ENCODE data around the gene DPY19L2.
"Not testable (repeated sequence)": the region's sequence is repeated elsewhere in the genome, so short reads cannot be mapped to it uniquely, and the experiment has no call there.

Gene DPY19L2

GRCh38 chr12:63680758-63681157, 12.5 kb upstream of the DPY19L2 start:
- H3K4me3 ChIP-seq (ENCODE audit: low read depth, low read length); DNase-seq (ENCODE audit: low read depth): not testable (repeated sequence)

- H3K4me3 ChIP-seq (ENCODE audit: low read depth, low read length); DNase-seq (ENCODE audit: low read depth): not testable (repeated sequence)
Observed at GRCh38 chr12:63672550-63672949, 4.3 kb upstream of the DPY19L2 start.

GRCh38 chr12:63669936-63670335, 1.6 kb upstream of the DPY19L2 start:
- not testable (repeated sequence) for H3K4me3 ChIP-seq (ENCODE audit: low read depth, low read length); DNase-seq (ENCODE audit: low read depth)

GRCh38 chr12:63669427-63669826, 1.1 kb upstream of the DPY19L2 start:
- not testable (repeated sequence) for DNase-seq (ENCODE audit: low read depth); H3K4me3 ChIP-seq (ENCODE audit: low read depth, low read length)

- peak overlapping the region; percentile 59 for H3K4me3 ChIP-seq (ENCODE audit: low read depth, low read length)
- peak; percentile 1 for DNase-seq (ENCODE audit: low read depth)
Observed at GRCh38 chr12:63668800-63669365, 590 bp upstream of the DPY19L2 start.

- not testable (repeated sequence) for H3K4me3 ChIP-seq (ENCODE audit: low read depth, low read length); DNase-seq (ENCODE audit: low read depth)
Observed at GRCh38 chr12:63663005-63663404, 5.3 kb downstream of the DPY19L2 start.

- H3K4me3 ChIP-seq (ENCODE audit: low read depth, low read length); DNase-seq (ENCODE audit: low read depth): not testable (repeated sequence)
Observed at GRCh38 chr12:63658501-63658900, 9.8 kb downstream of the DPY19L2 start.

GRCh38 chr12:63656407-63656806, 11.9 kb downstream of the DPY19L2 start:
- not testable (repeated sequence) for DNase-seq (ENCODE audit: low read depth); H3K4me3 ChIP-seq (ENCODE audit: low read depth, low read length)

GRCh38 chr12:63655543-63656257, 12.6 kb downstream of the DPY19L2 start:
- not testable (repeated sequence) for DNase-seq (ENCODE audit: low read depth); H3K4me3 ChIP-seq (ENCODE audit: low read depth, low read length)

- DNase-seq (ENCODE audit: low read depth); H3K4me3 ChIP-seq (ENCODE audit: low read depth, low read length): not testable (repeated sequence)
Observed at GRCh38 chr12:63654481-63654880, 13.8 kb downstream of the DPY19L2 start.

GRCh38 chr12:63649517-63649916, 18.8 kb downstream of the DPY19L2 start:
- DNase-seq (ENCODE audit: low read depth); H3K4me3 ChIP-seq (ENCODE audit: low read depth, low read length): not testable (repeated sequence)

GRCh38 chr12:63643381-63644140, 24.7 kb downstream of the DPY19L2 start:
- DNase-seq (ENCODE audit: low read depth); H3K4me3 ChIP-seq (ENCODE audit: low read depth, low read length): not testable (repeated sequence)

- not testable (repeated sequence) for DNase-seq (ENCODE audit: low read depth); H3K4me3 ChIP-seq (ENCODE audit: low read depth, low read length)
Observed at GRCh38 chr12:63624258-63624657, 44.0 kb downstream of the DPY19L2 start.

- DNase-seq (ENCODE audit: low read depth): not testable (repeated sequence)
Observed at GRCh38 chr12:63615544-63615943, 52.7 kb downstream of the DPY19L2 start.

GRCh38 chr12:63611285-63611684, 57.0 kb downstream of the DPY19L2 start:
- H3K4me3 ChIP-seq (ENCODE audit: low read depth, low read length); DNase-seq (ENCODE audit: low read depth): not testable (repeated sequence)

More at GRCh38 chr12:63615544-63615943, 52.7 kb downstream of the DPY19L2 start:
- not testable (repeated sequence) for H3K4me3 ChIP-seq (ENCODE audit: low read depth, low read length)

- H3K4me3 ChIP-seq (ENCODE audit: low read depth, low read length); DNase-seq (ENCODE audit: low read depth): not testable (repeated sequence)
Observed at GRCh38 chr12:63609281-63609680, 59.0 kb downstream of the DPY19L2 start.

GRCh38 chr12:63604985-63605384, 63.3 kb downstream of the DPY19L2 start:
- not testable (repeated sequence) for H3K4me3 ChIP-seq (ENCODE audit: low read depth, low read length); DNase-seq (ENCODE audit: low read depth)

- DNase-seq (ENCODE audit: low read depth): not testable (repeated sequence)
Observed at GRCh38 chr12:63594828-63595227, 73.5 kb downstream of the DPY19L2 start.

GRCh38 chr12:63584426-63584825, 83.9 kb downstream of the DPY19L2 start:
- not testable (repeated sequence) for DNase-seq (ENCODE audit: low read depth); H3K4me3 ChIP-seq (ENCODE audit: low read depth, low read length)

More at GRCh38 chr12:63594828-63595227, 73.5 kb downstream of the DPY19L2 start:
- H3K4me3 ChIP-seq (ENCODE audit: low read depth, low read length): not testable (repeated sequence)

GRCh38 chr12:63583289-63583688, 85.0 kb downstream of the DPY19L2 start:
- DNase-seq (ENCODE audit: low read depth); H3K4me3 ChIP-seq (ENCODE audit: low read depth, low read length): not testable (repeated sequence)

Measured in GM12865 (cell line).